ENCODE data around the gene UGT1A8. TPM values are rescaled to one million over a fixed set of nuclear protein-coding genes. Genes with fewer than 3 reads are reported as not detected.

The UGT1A8 gene
- total RNA-seq, 1 donor: not detected

GRCh38 chr2:233681521-233682099, 64.2 kb downstream of the UGT1A8 start, which contains the start of gene UGT1A7:
Gene UGT1A7, plus strand, starts transcription at chr2:233681901. Its CDS starts 37 bp downstream, at chr2:233681938.
- H3K4me2 ChIP-seq (ENCODE audit: insufficient read depth, low read length): no peak within 1 kb of the TSS
- H3K36me3 ChIP-seq (ENCODE audit: insufficient read depth, low read length): no peaks in the 10 kb centered on the region
- DNase-seq (ENCODE audit: insufficient read length, low spot score, missing footprints): no peak
- H3K27ac ChIP-seq (ENCODE audit: low read depth, low read length): no peak within 1 kb of the TSS
- H3K9me3 ChIP-seq (ENCODE audit: low read depth, low read length): no peaks in the 10 kb centered on the region
- TF ChIP-seq CTCF (IDR thresholded peaks at IDR 0.05; ENCODE audit: extremely low read depth, low read depth, low read length): no peak
- H4K20me1 ChIP-seq (ENCODE audit: insufficient read depth, low read length): no peaks in the 10 kb centered on the region
- no peaks in the 10 kb centered on the region for H3K79me2 ChIP-seq (ENCODE audit: insufficient read depth, low read length)
- no peaks in the 10 kb centered on the region for H3K4me1 ChIP-seq (ENCODE audit: insufficient read depth, low read length)
- no peak within 1 kb of the TSS for H2AFZ ChIP-seq (ENCODE audit: low read length)
- no peak within 1 kb of the TSS for H3K4me3 ChIP-seq (ENCODE audit: insufficient read depth, low read length)
- H3K27me3 ChIP-seq (ENCODE audit: insufficient read depth, low read length): no peaks in the 10 kb centered on the region

DNA sequence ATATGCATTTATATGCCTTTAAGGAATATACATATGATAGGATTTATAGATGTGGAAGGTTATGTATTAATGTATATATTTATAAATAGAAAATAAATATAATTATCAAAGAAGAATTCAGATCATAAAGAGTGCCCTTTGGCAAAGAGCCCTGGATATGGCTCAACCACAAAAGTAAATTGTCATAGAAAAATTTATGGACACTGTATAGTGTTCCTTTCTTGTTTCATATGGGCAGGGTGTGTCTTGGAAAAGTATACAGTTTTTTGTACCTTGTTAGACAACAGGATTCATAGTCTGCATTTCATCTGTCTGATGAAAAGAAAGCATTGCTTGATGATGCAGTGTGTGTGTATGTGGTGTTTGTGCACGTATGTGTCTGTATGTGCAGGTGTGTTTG, 67.2 kb downstream of the UGT1A8 start:
- Histone ChIP-seq H3K4me3 (ENCODE audit: insufficient read depth, low read length) (no peak overlapping the region), H3K79me2 (ENCODE audit: insufficient read depth, low read length) (no peaks in the 10 kb centered on the region), H3K4me2 (ENCODE audit: insufficient read depth, low read length) (no peak overlapping the region), H2AFZ (ENCODE audit: low read length) (no peak overlapping the region), H3K36me3 (ENCODE audit: insufficient read depth, low read length) (no peaks in the 10 kb centered on the region), H4K20me1 (ENCODE audit: insufficient read depth, low read length) (no peaks in the 10 kb centered on the region), H3K27me3 (ENCODE audit: insufficient read depth, low read length) (no peaks in the 10 kb centered on the region), H3K4me1 (ENCODE audit: insufficient read depth, low read length) (no peaks in the 10 kb centered on the region), H3K27ac (ENCODE audit: low read depth, low read length) (no peak overlapping the region), H3K9me3 (ENCODE audit: low read depth, low read length) (no peaks in the 10 kb centered on the region)
- no peak for TF ChIP-seq CTCF (IDR thresholded peaks at IDR 0.05; ENCODE audit: extremely low read depth, low read depth, low read length)
- no peak for DNase-seq (ENCODE audit: insufficient read length, low spot score, missing footprints)

DNA sequence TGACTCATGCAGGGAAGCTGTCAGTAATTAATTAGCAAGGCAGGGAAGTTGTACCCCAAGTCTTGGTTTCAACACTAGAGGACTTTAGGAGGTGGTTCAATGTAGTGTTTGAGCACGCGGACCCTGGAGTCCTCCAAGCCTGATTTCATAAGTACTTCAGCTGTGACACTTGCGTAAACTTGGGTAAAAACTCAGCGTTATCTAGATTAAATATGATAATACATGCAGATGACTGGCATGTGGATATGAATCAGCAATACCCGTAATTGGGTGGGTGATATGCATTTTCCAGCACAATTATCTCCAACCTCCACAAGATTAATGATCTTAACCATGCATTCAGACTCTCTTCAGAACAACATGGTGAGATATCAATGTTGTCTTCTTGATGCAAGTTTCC, 69.5 kb downstream of the UGT1A8 start:
- Histone ChIP-seq H4K20me1 (ENCODE audit: insufficient read depth, low read length) (no peaks in the 10 kb centered on the region), H3K4me1 (ENCODE audit: insufficient read depth, low read length) (peaks cover 6% of the 10 kb centered on the region), H3K36me3 (ENCODE audit: insufficient read depth, low read length) (no peaks in the 10 kb centered on the region), H2AFZ (ENCODE audit: low read length) (no peak overlapping the region), H3K4me2 (ENCODE audit: insufficient read depth, low read length) (no peak overlapping the region), H3K9me3 (ENCODE audit: low read depth, low read length) (no peaks in the 10 kb centered on the region), H3K4me3 (ENCODE audit: insufficient read depth, low read length) (no peak overlapping the region), H3K27ac (ENCODE audit: low read depth, low read length) (no peak overlapping the region), H3K27me3 (ENCODE audit: insufficient read depth, low read length) (no peaks in the 10 kb centered on the region), H3K79me2 (ENCODE audit: insufficient read depth, low read length) (no peaks in the 10 kb centered on the region)
- DNase-seq (ENCODE audit: insufficient read length, low spot score, missing footprints): no peak
- no peak for TF ChIP-seq CTCF (IDR thresholded peaks at IDR 0.05; ENCODE audit: extremely low read depth, low read depth, low read length)

DNA sequence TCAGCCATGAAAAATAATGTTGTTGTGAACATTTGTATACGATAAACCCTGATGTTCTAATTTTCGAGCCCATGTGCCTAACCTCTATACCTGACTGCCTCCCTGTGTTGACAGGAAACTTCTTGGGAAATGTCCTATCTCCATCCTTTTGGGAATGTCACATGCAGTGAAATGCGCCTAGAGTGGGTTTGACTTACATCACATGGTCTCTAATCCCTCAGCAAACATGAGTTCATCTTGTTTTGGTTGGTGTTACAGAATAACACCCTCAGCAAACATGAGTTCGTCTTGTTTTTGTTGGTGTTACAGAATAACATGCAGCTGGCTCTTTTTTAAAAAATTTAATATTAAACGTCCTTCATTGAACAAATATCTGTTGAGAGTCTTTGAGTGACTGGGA, 70.9 kb downstream of the UGT1A8 start:
- no peaks in the 10 kb centered on the region for H3K36me3 ChIP-seq (ENCODE audit: insufficient read depth, low read length)
- no peak for TF ChIP-seq CTCF (IDR thresholded peaks at IDR 0.05; ENCODE audit: extremely low read depth, low read depth, low read length)
- no peaks in the 10 kb centered on the region for H4K20me1 ChIP-seq (ENCODE audit: insufficient read depth, low read length)
- peaks cover 6% of the 10 kb centered on the region for H3K4me1 ChIP-seq (ENCODE audit: insufficient read depth, low read length)
- no peak overlapping the region for H2AFZ ChIP-seq (ENCODE audit: low read length)
- H3K4me2 ChIP-seq (ENCODE audit: insufficient read depth, low read length): no peak overlapping the region
- peaks cover 8% of the 10 kb centered on the region for H3K27me3 ChIP-seq (ENCODE audit: insufficient read depth, low read length)
- H3K4me3 ChIP-seq (ENCODE audit: insufficient read depth, low read length): no peak overlapping the region
- H3K79me2 ChIP-seq (ENCODE audit: insufficient read depth, low read length): no peaks in the 10 kb centered on the region
- H3K27ac ChIP-seq (ENCODE audit: low read depth, low read length): no peak overlapping the region
- no peak for DNase-seq (ENCODE audit: insufficient read length, low spot score, missing footprints)
- no peaks in the 10 kb centered on the region for H3K9me3 ChIP-seq (ENCODE audit: low read depth, low read length)
